Measurements from ENCODE around the gene FMN1.

- TF ChIP-seq CTCF (IDR thresholded peaks at IDR 0.05; ENCODE audit: control extremely low read depth in 1 of 3, insufficient read depth in 1 of 3, low read depth in 1 of 3, low read length in 3 of 3) (no peak), EZH2 (IDR thresholded peaks at IDR 0.05; ENCODE audit: low read depth, low read length, severe bottlenecking) (no peak), JUND (IDR thresholded peaks at IDR 0.05; ENCODE audit: low read length) (no peak), MAFK (IDR thresholded peaks at IDR 0.05; ENCODE audit: low read depth, low read length) (no peak), POLR2AphosphoS5 (IDR thresholded peaks at IDR 0.05; ENCODE audit: low read depth, low read length) (no peak), RAD21 (IDR thresholded peaks at IDR 0.05 in 1 of 2, conservative IDR thresholded peaks at IDR 0.05 in 1 of 2; ENCODE audit: low read depth in 2 of 2, low read length in 2 of 2) (no peak), RFX5 (IDR thresholded peaks at IDR 0.05; ENCODE audit: borderline replicate concordance, low read depth, low read length) (no peak), CREB1 (IDR thresholded peaks at IDR 0.05) (no peak), NRF1 (IDR thresholded peaks at IDR 0.05; ENCODE audit: low read depth, low read length) (no peak), POLR2A (IDR thresholded peaks at IDR 0.05; ENCODE audit: control extremely low read depth in 1 of 2, low read depth in 2 of 2, low read length in 2 of 2) (no peak), EP300 (IDR thresholded peaks at IDR 0.05; ENCODE audit: borderline replicate concordance in 1 of 2, low read depth in 2 of 2, low read length in 2 of 2) (no peak), CBX8 (IDR thresholded peaks at IDR 0.05; ENCODE audit: borderline replicate concordance, low read depth, low read length) (no peak)
Measured at GRCh38 chr15:33149919-33150318, 44.6 kb downstream of the FMN1 start.
